KG1 (cell line): ENCODE measurements around the gene GP9.
"Not testable (repeated sequence)": the region's sequence is repeated elsewhere in the genome, so short reads cannot be mapped to it uniquely, and the experiment has no call there.

Experiments
- DNase-seq: peaks from one replicate; lab custom pipeline; 2025; lab: John Stamatoyannopoulos, UW

The GP9 gene

GRCh38 chr3:129050556-129051295 is 9.9 kb upstream of the GP9 start:
- no peak for DNase-seq

GRCh38 chr3:129051871-129052340 is 8.7 kb upstream of the GP9 start:
- DNase-seq: no peak

GRCh38 chr3:129052675-129053074 is 7.9 kb upstream of the GP9 start:
- DNase-seq: no peak

GRCh38 chr3:129054605-129055104 is 5.9 kb upstream of the GP9 start:
- no peak for DNase-seq

- no peak for DNase-seq
Measured at GRCh38 chr3:129056451-129057173, 4.0 kb upstream of the GP9 start.

GRCh38 chr3:129057249-129057648 is 3.3 kb upstream of the GP9 start:
- DNase-seq: no peak

GRCh38 chr3:129058441-129059200 is 2.0 kb upstream of the GP9 start:
- no peak for DNase-seq

- DNase-seq: no peak
Measured at GRCh38 chr3:129059311-129059958, 1.1 kb upstream of the GP9 start.

- DNase-seq: no peak
Measured at GRCh38 chr3:129061023-129061887, 676 bp downstream of the GP9 start.

- no peak for DNase-seq
Measured at GRCh38 chr3:129061888-129062834, 1.6 kb downstream of the GP9 start.

- no peak for DNase-seq
Measured at GRCh38 chr3:129063091-129063640, 2.6 kb downstream of the GP9 start.

GRCh38 chr3:129063841-129064482 is 3.4 kb downstream of the GP9 start:
- DNase-seq: no peak

- DNase-seq: no peak
Measured at GRCh38 chr3:129065016-129065719, 4.6 kb downstream of the GP9 start.

GRCh38 chr3:129065720-129066073 is 5.1 kb downstream of the GP9 start:
- no peak for DNase-seq

- not testable (repeated sequence) for DNase-seq
Measured at GRCh38 chr3:129067719-129068118, 7.1 kb downstream of the GP9 start.

- no peak for DNase-seq
Measured at GRCh38 chr3:129068291-129068886, 7.8 kb downstream of the GP9 start.

GRCh38 chr3:129069313-129070085 is 8.9 kb downstream of the GP9 start:
- not testable (repeated sequence) for DNase-seq
